ENCODE results near the gene ISLR. TPM values are rescaled to one million over a fixed set of nuclear protein-coding genes. Genes with fewer than 3 reads are reported as not detected.

The ISLR gene
- total RNA-seq, 1 experiment from 2014 or later = 0.11 TPM

- TF ChIP-seq, protein P1, sequence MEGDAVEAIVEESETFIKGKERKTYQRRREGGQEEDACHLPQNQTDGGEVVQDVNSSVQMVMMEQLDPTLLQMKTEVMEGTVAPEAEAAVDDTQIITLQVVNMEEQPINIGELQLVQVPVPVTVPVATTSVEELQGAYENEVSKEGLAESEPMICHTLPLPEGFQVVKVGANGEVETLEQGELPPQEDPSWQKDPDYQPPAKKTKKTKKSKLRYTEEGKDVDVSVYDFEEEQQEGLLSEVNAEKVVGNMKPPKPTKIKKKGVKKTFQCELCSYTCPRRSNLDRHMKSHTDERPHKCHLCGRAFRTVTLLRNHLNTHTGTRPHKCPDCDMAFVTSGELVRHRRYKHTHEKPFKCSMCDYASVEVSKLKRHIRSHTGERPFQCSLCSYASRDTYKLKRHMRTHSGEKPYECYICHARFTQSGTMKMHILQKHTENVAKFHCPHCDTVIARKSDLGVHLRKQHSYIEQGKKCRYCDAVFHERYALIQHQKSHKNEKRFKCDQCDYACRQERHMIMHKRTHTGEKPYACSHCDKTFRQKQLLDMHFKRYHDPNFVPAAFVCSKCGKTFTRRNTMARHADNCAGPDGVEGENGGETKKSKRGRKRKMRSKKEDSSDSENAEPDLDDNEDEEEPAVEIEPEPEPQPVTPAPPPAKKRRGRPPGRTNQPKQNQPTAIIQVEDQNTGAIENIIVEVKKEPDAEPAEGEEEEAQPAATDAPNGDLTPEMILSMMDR (conservative IDR thresholded peaks at IDR 0.05) = no peak
- Histone ChIP-seq H2BK120ac (ENCODE audit: low read depth, low read length, poor library complexity, severe bottlenecking) (no peak overlapping the region), H3K56ac (ENCODE audit: insufficient read length, low read depth, low read length) (no peak overlapping the region), H3K18ac (ENCODE audit: insufficient read length, low read depth, low read length) (no peak overlapping the region), H2BK20ac (ENCODE audit: low read depth, low read length, poor library complexity, severe bottlenecking) (no peak overlapping the region), H2AFZ (ENCODE audit: low read length) (no peak overlapping the region), H3K14ac (ENCODE audit: insufficient read depth, low read length) (no peak overlapping the region; the same call in 1 of the 2 replicates), H3K79me2 (ENCODE audit: insufficient read depth, low read length) (no peaks in the 10 kb centered on the region), H3K79me1 (ENCODE audit: insufficient read depth, low read depth, low read length, poor library complexity, severe bottlenecking) (no peaks in the 10 kb centered on the region), H4K20me1 (ENCODE audit: control insufficient read depth, insufficient read depth, insufficient read length) (no peaks in the 10 kb centered on the region), H3K27ac (ENCODE audit: insufficient read length, low read depth, low read length) (no peak overlapping the region), H3K4ac (ENCODE audit: low read depth, low read length) (no peak overlapping the region), H2BK5ac (ENCODE audit: insufficient read length, low read length) (no peak overlapping the region), H2AK5ac (ENCODE audit: insufficient read length, low read length) (no peak overlapping the region), H3K4me2 (ENCODE audit: insufficient read depth, insufficient read length, low read length) (no peak overlapping the region), H2BK12ac (ENCODE audit: insufficient read length, low read depth, low read length) (no peak overlapping the region), H3K9me3 (ENCODE audit: control insufficient read depth, low read depth, low read length) (no peaks in the 10 kb centered on the region), H4K5ac (ENCODE audit: insufficient read length, low read depth, low read length) (no peak overlapping the region), H2BK15ac (ENCODE audit: low read depth, low read length) (no peak overlapping the region), H3K9ac (ENCODE audit: extremely low read depth, insufficient read length, low read length) (no peak overlapping the region), H3K23ac (ENCODE audit: insufficient read length, low read depth, low read length) (no peak overlapping the region), H4K91ac (ENCODE audit: insufficient read length, low read depth, low read length) (no peak overlapping the region), H3T11ph (ENCODE audit: low read length) (no peak overlapping the region), H3K27me3 (ENCODE audit: insufficient read depth, low read length) (peaks cover 28% of the 10 kb centered on the region; the same call in 1 of the 2 replicates), H3K23me2 (ENCODE audit: insufficient read length, low read depth, low read length, poor library complexity, severe bottlenecking) (peaks cover 5% of the 10 kb centered on the region), H4K8ac (replicated peaks; ENCODE audit: insufficient read length, low read depth, low read length) (no peak overlapping the region), H3K4me1 (ENCODE audit: insufficient read depth, low read length) (no peaks in the 10 kb centered on the region; the same call in 1 of the 2 replicates)
- Mint-ChIP-seq H3K36me3 (ENCODE audit: insufficient read depth in 1 of 3, low read depth in 3 of 3) (peaks cover 0 to 2% (median 0%) of the 10 kb centered on the region in 3 experiments; a peak in 1 of 7 replicates), H3K27ac (no peak overlapping the region), H3K9me3 (peaks cover 0 to 2% of the 10 kb centered on the region in 2 experiments; a peak in 2 of 5 replicates), H3K4me1 (peaks cover 54 to 76% of the 10 kb centered on the region in 2 experiments), H3K4me3 (peak overlapping the region in 1 of 2 experiments; percentile 10; a peak in 1 of 5 replicates), H3K27me3 (ENCODE audit: low read depth) (peaks cover 82% of the 10 kb centered on the region)
- WGBS (ENCODE audit: extremely low coverage, insufficient read length, low lambda C conversion rate) = no CpG with 5 or more reads among the region's 11 CpGs
- no peak for DNase-seq
Measured at GRCh38 chr15:74220475-74221248, 47.2 kb downstream of the ISLR start.

Measured in H9 (cell line).